WERI-Rb-1 (cell line): Measurements from ENCODE around the gene SNRPN.
"Not testable (repeated sequence)": the region's sequence is repeated elsewhere in the genome, so short reads cannot be mapped to it uniquely, and the experiment has no call there.

Source experiments
- DNase-seq: peaks from one replicate; pipeline ENCODE4 v3.0.0-alpha.2; 2020
- H3K27ac ChIP-seq: fragments of 250-450 bp; sonication (Bioruptor Pico); 2 replicates; pipeline ENCODE4 v1.5.1; 2020; ENCODE audit warnings: mild to moderate bottlenecking, moderate library complexity
- H3K27me3 ChIP-seq: fragments of 250-450 bp; sonication (Bioruptor Pico); 2 replicates; pipeline ENCODE4 v1.5.1; 2021; ENCODE audit warnings: mild to moderate bottlenecking, low read depth, moderate library complexity; ENCODE audit not compliant: insufficient read depth, severe bottlenecking
- H3K36me3 ChIP-seq: fragments of 250-450 bp; sonication (Bioruptor Pico); 2 replicates; pipeline ENCODE4 v1.5.1; 2020; ENCODE audit warnings: mild to moderate bottlenecking, moderate library complexity
- H3K4me3 ChIP-seq: 2 replicates; pipeline ENCODE4 v1.5.1; 2011; ENCODE audit warnings: low read depth, mild to moderate bottlenecking, control low read depth, low read length
- H3K9me3 ChIP-seq: fragments of 250-450 bp; sonication (Bioruptor Pico); 2 replicates; pipeline ENCODE4 v1.5.1; 2021; ENCODE audit warnings: mild to moderate bottlenecking, moderate library complexity; ENCODE audit not compliant: severe bottlenecking
- CTCF ChIP-seq: IDR thresholded peaks from 2 replicates; pipeline ENCODE4 v1.5.1; 2011; ENCODE audit warnings: low read depth, mild to moderate bottlenecking, control low read depth, inconsistent platforms, low read length

SNRPN gene

GRCh38 chr15:24924621-24925020 lies 30.2 kb upstream of the SNRPN start:
- no peaks in the 10 kb centered on the region for H3K36me3 ChIP-seq
- H3K27me3 ChIP-seq: peaks cover 3% of the 10 kb centered on the region
- no peak overlapping the region for H3K27ac ChIP-seq
- H3K4me3 ChIP-seq: no peak overlapping the region
- no peak for DNase-seq
- H3K9me3 ChIP-seq: no peaks in the 10 kb centered on the region
- no peak for TF ChIP-seq CTCF

GRCh38 chr15:24931874-24932732 lies 22.7 kb upstream of the SNRPN start:
- not testable (repeated sequence) for H3K27me3 ChIP-seq, H3K9me3 ChIP-seq, H3K27ac ChIP-seq, H3K4me3 ChIP-seq, DNase-seq, H3K36me3 ChIP-seq

GRCh38 chr15:24933716-24934115 lies 21.1 kb upstream of the SNRPN start:
- DNase-seq: no peak
- TF ChIP-seq CTCF: no peak
- Histone ChIP-seq H3K27ac (no peak overlapping the region), H3K36me3 (no peaks in the 10 kb centered on the region), H3K9me3 (no peaks in the 10 kb centered on the region), H3K27me3 (no peaks in the 10 kb centered on the region), H3K4me3 (no peak overlapping the region)

GRCh38 chr15:24938224-24938623 lies 16.6 kb upstream of the SNRPN start:
- DNase-seq, H3K9me3 ChIP-seq, H3K4me3 ChIP-seq, H3K27me3 ChIP-seq, H3K36me3 ChIP-seq, H3K27ac ChIP-seq: not testable (repeated sequence)

GRCh38 chr15:24940236-24940635 lies 14.6 kb upstream of the SNRPN start:
- no peak overlapping the region for H3K27ac ChIP-seq
- TF ChIP-seq CTCF: no peak
- H3K27me3 ChIP-seq: no peaks in the 10 kb centered on the region
- H3K36me3 ChIP-seq: no peaks in the 10 kb centered on the region
- DNase-seq: no peak
- no peak overlapping the region for H3K4me3 ChIP-seq
- H3K9me3 ChIP-seq: no peaks in the 10 kb centered on the region

GRCh38 chr15:24943361-24943760 lies 11.4 kb upstream of the SNRPN start:
- H3K27me3 ChIP-seq: no peaks in the 10 kb centered on the region
- DNase-seq: peak; percentile 27
- H3K9me3 ChIP-seq: no peaks in the 10 kb centered on the region
- H3K36me3 ChIP-seq: no peaks in the 10 kb centered on the region
- no peak overlapping the region for H3K4me3 ChIP-seq
- TF ChIP-seq CTCF: no peak
- H3K27ac ChIP-seq: no peak overlapping the region

GRCh38 chr15:24944954-24945353 lies 9.8 kb upstream of the SNRPN start:
- Histone ChIP-seq H3K9me3 (no peaks in the 10 kb centered on the region), H3K4me3 (no peak overlapping the region), H3K36me3 (no peaks in the 10 kb centered on the region), H3K27me3 (no peaks in the 10 kb centered on the region), H3K27ac (no peak overlapping the region)
- no peak for TF ChIP-seq CTCF
- no peak for DNase-seq
